IPS-18a (cell line): ENCODE measurements around the gene FAM83F.

Experiments
- H3K27ac ChIP-seq: one replicate; pipeline ENCODE4 v1.5.1; 2013; ENCODE audit warnings: low read length
- H3K27me3 ChIP-seq: one replicate; pipeline ENCODE4 v1.6.1; 2013; ENCODE audit warnings: mild to moderate bottlenecking, low read length; ENCODE audit not compliant: control insufficient read depth, insufficient read depth
- H3K36me3 ChIP-seq: one replicate; pipeline ENCODE4 v1.6.1; 2013; ENCODE audit warnings: low read depth, low read length; ENCODE audit not compliant: control insufficient read depth
- H3K4me1 ChIP-seq: one replicate; pipeline ENCODE4 v1.6.1; 2013; ENCODE audit warnings: low read depth, low read length; ENCODE audit not compliant: control insufficient read depth
- H3K4me3 ChIP-seq: one replicate; pipeline ENCODE4 v1.5.1; 2013; ENCODE audit warnings: low read length
- H3K9ac ChIP-seq: one replicate; pipeline ENCODE4 v1.6.1; 2013; ENCODE audit warnings: mild to moderate bottlenecking, low read length, moderate library complexity
- H3K9me3 ChIP-seq: one replicate; pipeline ENCODE4 v1.6.1; 2013; ENCODE audit warnings: low read depth, low read length; ENCODE audit not compliant: control insufficient read depth

The FAM83F gene

DNA sequence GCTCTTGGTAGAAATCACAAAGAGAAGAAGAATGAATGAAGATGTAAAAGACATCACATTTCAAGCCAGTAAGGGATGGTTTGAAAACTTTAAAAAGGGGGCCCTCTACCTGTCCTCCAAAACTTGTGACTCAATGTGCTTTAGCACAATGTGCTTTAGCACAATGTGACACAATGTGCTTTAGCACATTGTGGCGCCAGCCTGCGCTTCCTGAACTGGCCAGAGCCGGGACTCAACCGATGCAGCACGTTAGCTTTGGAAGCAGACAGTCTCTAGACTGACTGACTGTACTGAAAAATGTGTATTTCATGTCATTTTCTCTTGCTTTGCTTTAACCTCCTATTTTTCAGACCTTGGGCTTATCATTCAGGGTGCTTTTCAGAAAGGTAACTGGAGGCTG lies 63.5 kb downstream of the FAM83F start:
- peaks cover 31% of the 10 kb centered on the region for H3K4me1 ChIP-seq
- H3K9me3 ChIP-seq = no peaks in the 10 kb centered on the region
- no peaks in the 10 kb centered on the region for H3K27me3 ChIP-seq
- no peaks in the 10 kb centered on the region for H3K36me3 ChIP-seq
- no peak overlapping the region for H3K27ac ChIP-seq
- H3K9ac ChIP-seq = no peak overlapping the region
- H3K4me3 ChIP-seq = no peak overlapping the region

DNA sequence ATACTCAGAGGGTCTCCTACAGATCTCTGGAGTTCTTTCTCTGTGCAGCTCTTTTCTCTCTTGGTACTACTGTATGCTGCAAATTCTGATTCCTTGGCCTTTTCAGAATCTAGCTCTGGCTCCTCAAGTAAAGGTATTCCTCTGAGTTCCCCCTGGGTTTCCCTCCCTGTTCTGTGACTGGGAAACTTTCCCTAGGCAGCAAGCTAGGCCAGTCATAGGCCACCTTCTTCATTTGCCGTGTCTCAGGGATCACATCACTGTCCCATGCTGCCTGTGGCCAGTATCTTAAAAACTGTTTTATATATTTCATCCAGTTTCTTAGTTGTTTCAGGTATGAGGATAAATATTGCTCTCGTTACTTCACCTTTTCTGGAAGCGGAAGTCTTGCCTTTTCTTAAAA lies 71.2 kb downstream of the FAM83F start:
- no peaks in the 10 kb centered on the region for H3K9me3 ChIP-seq
- no peaks in the 10 kb centered on the region for H3K36me3 ChIP-seq
- H3K9ac ChIP-seq = no peak overlapping the region
- H3K4me3 ChIP-seq = no peak overlapping the region
- no peaks in the 10 kb centered on the region for H3K4me1 ChIP-seq
- no peaks in the 10 kb centered on the region for H3K27me3 ChIP-seq
- no peak overlapping the region for H3K27ac ChIP-seq

DNA sequence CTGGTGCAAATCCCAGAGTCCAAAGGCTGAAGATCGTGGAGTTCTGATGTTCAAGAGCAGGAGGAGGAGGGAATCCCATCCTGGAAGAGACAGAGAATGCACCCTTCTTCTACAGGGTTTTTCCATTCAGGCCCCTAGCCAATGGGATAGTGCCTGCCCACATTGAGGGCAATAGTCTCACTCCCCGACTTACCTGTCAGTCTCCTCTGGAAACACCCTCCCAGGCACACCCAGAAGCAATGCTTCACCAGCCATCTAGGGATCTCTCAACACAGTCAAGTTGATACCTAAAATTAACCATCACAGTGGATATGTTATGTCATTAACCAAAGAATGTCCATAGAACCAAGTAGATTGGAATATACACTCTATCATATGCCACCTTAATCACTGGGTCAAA lies 72.9 kb downstream of the FAM83F start:
- no peaks in the 10 kb centered on the region for H3K27me3 ChIP-seq
- H3K9me3 ChIP-seq = no peaks in the 10 kb centered on the region
- no peak overlapping the region for H3K27ac ChIP-seq
- H3K4me1 ChIP-seq = no peaks in the 10 kb centered on the region
- H3K9ac ChIP-seq = no peak overlapping the region
- no peak overlapping the region for H3K4me3 ChIP-seq
- H3K36me3 ChIP-seq = no peaks in the 10 kb centered on the region

DNA sequence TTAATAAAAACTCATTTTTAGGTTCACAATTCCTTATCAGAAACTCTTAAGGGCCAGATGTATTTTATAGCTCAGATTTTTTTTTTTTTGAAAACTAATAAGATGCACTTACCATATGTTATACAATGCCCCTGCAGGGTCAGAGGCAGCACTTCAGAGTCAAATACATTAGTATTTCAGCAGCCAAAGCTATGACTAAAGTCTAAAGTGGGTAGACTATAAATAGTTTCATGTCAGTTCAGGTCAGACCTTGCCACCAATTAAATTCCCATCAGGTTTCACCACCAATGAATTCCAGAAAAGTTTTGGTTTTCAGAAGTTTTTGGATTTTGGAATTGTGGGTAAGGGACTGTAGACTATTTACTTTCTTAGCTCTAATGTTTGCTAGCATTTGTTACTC lies 75.9 kb downstream of the FAM83F start:
- no peak overlapping the region for H3K27ac ChIP-seq
- H3K27me3 ChIP-seq = no peaks in the 10 kb centered on the region
- H3K36me3 ChIP-seq = no peaks in the 10 kb centered on the region
- H3K4me1 ChIP-seq = no peaks in the 10 kb centered on the region
- no peaks in the 10 kb centered on the region for H3K9me3 ChIP-seq
- H3K4me3 ChIP-seq = no peak overlapping the region
- H3K9ac ChIP-seq = no peak overlapping the region

DNA sequence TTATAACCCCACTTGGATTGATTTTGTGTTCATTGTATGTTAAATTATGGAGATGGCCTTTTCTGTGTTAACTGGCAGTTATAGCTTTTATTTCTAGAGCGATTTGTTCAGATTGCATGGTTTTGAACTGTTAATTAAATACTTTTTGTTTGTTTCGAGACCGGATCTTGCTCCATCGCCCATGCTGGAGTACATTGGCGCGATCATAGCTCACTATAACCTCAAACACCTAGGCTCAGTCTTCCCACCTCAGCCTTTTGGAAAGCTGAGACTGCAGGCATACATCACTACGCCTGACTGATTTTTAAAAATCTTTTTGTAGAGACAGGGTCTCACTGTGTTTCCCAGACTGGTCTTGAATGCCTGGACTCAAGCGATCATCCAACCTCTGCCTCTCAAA lies 77.0 kb downstream of the FAM83F start:
- no peaks in the 10 kb centered on the region for H3K9me3 ChIP-seq
- no peak overlapping the region for H3K9ac ChIP-seq
- no peaks in the 10 kb centered on the region for H3K36me3 ChIP-seq
- peaks cover under 1% of the 10 kb centered on the region for H3K4me1 ChIP-seq
- no peak overlapping the region for H3K27ac ChIP-seq
- H3K4me3 ChIP-seq = no peak overlapping the region
- H3K27me3 ChIP-seq = no peaks in the 10 kb centered on the region

DNA sequence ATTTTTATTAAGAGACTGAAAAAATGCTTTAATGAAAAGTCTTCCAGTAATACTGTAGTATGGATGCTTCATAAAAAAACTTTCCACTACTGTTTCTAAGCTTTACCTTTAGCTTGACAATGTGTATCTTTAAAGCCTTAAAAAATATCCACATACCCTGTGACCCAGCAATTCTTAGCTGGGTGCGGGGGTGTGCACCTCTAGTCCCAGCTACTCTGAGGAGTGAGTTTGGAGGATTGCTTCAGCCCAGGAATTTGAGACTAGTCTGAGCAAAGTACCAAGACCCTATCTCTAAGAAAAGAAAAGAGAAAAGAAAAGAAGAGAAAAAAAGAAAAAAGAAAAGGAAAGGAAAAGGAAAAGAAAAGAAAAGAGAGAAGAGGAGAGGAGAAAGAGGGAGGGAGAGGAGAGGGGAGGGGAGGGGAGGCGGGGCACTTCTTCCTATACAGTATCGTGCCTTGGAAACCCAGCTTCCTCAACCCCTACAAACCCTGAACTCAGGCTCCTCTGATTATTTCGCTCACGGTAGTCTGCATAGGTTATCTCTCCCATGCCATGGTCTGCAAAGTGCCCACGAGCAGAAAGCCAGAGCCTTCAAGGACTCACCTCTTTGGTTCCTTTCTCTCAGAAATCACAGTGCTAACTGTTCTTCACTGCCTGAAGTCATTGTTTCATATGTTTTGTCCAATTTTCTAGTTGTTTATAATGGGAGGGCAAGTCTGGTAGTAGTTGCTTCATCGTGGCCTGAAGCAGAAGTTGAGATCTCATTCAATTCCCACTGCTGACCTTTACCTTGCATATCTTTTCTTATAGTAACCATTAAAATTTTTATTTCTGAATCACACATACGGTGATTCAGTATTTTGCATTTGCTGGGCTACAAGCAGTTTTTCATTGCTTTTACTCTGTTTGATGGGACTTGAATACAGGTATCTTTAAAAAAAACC lies 82.2 kb downstream of the FAM83F start:
- H3K9ac ChIP-seq = no peak overlapping the region
- H3K27ac ChIP-seq = no peak overlapping the region
- no peaks in the 10 kb centered on the region for H3K27me3 ChIP-seq
- H3K4me1 ChIP-seq = peaks cover 11% of the 10 kb centered on the region
- no peaks in the 10 kb centered on the region for H3K36me3 ChIP-seq
- H3K4me3 ChIP-seq = no peak overlapping the region
- no peaks in the 10 kb centered on the region for H3K9me3 ChIP-seq

DNA sequence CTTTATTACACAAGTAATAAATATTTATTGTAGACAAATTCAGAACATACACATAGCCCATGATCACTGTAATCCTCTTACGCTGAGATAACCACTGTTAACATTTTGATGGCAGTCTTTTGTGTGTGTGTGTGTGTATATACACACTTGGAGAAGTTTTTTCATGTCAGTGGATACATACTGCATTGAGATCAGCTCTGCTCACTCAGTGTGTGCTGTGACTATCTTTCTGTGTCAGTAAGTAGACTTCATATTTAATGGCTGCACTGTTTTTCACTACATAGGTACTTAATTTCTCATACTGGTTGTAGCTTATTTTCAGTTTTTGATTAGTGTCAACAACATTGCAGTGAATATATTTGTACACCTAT lies 82.9 kb downstream of the FAM83F start:
- H3K9ac ChIP-seq = no peak overlapping the region
- no peak overlapping the region for H3K4me3 ChIP-seq
- no peak overlapping the region for H3K27ac ChIP-seq
- no peaks in the 10 kb centered on the region for H3K9me3 ChIP-seq
- peaks cover 11% of the 10 kb centered on the region for H3K4me1 ChIP-seq
- H3K27me3 ChIP-seq = no peaks in the 10 kb centered on the region
- H3K36me3 ChIP-seq = no peaks in the 10 kb centered on the region

DNA sequence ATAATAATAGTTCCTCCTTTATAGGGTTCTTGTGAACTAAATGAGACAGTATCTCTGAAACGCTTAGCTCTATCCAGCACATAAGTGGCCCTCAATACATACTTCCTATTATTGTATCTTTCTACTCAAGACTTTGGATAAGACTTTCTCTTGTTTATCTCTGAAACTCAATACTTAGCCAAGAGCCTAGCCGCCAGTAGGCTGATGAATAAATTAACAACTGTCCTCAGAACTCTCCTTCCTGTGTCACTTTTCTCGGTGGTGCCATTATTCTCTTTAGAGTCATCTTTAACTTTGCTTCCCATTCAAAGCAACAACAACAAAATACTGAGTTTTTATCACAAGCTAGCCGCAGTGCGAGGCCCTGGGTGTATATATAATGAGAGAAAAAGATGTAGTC lies 86.9 kb downstream of the FAM83F start:
- no peaks in the 10 kb centered on the region for H3K9me3 ChIP-seq
- no peak overlapping the region for H3K4me3 ChIP-seq
- no peaks in the 10 kb centered on the region for H3K27me3 ChIP-seq
- peaks cover 11% of the 10 kb centered on the region for H3K4me1 ChIP-seq
- H3K9ac ChIP-seq = no peak overlapping the region
- H3K27ac ChIP-seq = no peak overlapping the region
- no peaks in the 10 kb centered on the region for H3K36me3 ChIP-seq

DNA sequence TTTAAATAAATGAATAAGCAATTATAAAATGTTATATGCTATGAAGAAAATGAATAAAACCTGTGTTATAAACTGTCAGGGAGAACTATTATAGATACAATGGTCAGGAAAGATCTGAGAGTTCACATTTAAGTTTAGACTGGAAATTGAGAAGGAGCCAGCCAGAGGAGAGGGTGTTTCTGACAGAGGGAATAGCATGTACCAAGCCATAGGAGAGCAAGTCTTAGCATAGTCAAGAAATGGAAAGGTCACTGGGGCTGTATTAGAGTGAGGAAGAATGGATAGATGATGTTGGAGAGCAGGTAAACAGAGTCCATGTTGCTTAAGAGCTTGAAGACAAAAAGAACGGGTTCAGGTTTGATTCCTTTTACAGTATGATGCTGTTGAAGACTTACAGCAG lies 87.4 kb downstream of the FAM83F start:
- H3K27ac ChIP-seq = no peak overlapping the region
- no peak overlapping the region for H3K9ac ChIP-seq
- no peaks in the 10 kb centered on the region for H3K9me3 ChIP-seq
- no peaks in the 10 kb centered on the region for H3K36me3 ChIP-seq
- no peak overlapping the region for H3K4me3 ChIP-seq
- H3K27me3 ChIP-seq = no peaks in the 10 kb centered on the region
- H3K4me1 ChIP-seq = peaks cover 6% of the 10 kb centered on the region

DNA sequence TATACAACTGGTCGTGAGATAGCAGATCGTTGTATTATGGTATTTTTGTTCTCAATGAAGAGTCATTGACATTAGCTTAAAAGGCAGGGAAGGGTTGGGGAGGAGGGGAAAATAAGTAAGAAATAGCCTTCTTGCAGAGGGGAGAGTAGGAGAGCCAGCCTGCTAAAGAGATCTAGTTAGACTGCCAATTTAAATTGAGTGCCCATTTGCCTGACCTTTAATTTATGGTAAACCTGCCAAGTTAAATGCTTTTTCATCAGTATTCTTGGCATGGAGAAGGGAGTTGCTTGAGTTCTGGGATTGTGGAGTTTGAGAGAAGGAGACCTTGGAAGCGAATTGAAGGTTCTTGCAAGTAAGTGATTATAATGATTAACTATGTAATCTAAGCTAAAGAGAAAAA lies 89.0 kb downstream of the FAM83F start:
- peaks cover 5% of the 10 kb centered on the region for H3K4me1 ChIP-seq
- H3K36me3 ChIP-seq = no peaks in the 10 kb centered on the region
- H3K9ac ChIP-seq = no peak overlapping the region
- H3K4me3 ChIP-seq = no peak overlapping the region
- H3K27ac ChIP-seq = no peak overlapping the region
- no peaks in the 10 kb centered on the region for H3K9me3 ChIP-seq
- H3K27me3 ChIP-seq = no peaks in the 10 kb centered on the region

DNA sequence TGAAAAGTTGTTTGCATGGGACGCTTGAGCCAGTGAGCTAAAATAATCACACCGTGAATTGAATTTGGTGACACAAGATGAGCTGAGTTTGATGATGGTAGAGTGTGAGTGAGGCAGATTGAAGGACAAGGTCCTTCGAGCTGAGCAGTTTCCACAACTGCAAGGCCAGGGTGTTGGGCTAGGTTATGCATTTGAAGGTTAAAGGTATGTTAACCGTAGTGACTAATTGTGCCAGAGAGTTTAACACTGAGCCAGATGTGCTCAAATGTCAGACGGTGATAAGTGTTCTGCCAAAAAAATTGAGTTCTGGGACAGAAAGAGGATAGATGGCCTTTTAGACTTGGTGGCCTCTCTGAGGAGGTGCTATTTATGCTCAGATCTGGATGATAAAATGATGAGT lies 89.5 kb downstream of the FAM83F start:
- no peak overlapping the region for H3K27ac ChIP-seq
- no peaks in the 10 kb centered on the region for H3K36me3 ChIP-seq
- H3K4me1 ChIP-seq = peaks cover 5% of the 10 kb centered on the region
- H3K4me3 ChIP-seq = no peak overlapping the region
- no peaks in the 10 kb centered on the region for H3K9me3 ChIP-seq
- no peaks in the 10 kb centered on the region for H3K27me3 ChIP-seq
- no peak overlapping the region for H3K9ac ChIP-seq

DNA sequence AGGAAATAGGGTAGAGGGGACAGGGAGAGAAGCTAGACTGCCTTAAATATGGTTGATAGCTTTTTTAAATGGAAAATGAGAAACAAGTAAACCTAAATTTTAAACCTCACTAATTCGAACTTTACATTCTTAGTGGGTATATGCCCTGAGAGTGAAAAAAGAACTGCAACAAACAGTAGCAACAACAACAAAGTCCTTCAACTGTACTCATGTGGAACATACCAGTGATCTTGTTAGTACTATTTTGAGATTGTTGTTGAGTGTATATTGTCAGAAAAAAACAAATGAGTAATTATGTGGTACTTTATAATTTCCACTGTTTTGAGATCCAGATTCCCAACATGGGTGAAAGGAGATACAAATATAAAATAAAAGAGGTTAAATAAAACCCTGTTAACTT lies 94.1 kb downstream of the FAM83F start:
- H3K27me3 ChIP-seq = no peaks in the 10 kb centered on the region
- H3K4me1 ChIP-seq = no peaks in the 10 kb centered on the region
- H3K9ac ChIP-seq = no peak overlapping the region
- no peaks in the 10 kb centered on the region for H3K9me3 ChIP-seq
- H3K4me3 ChIP-seq = no peak overlapping the region
- no peak overlapping the region for H3K27ac ChIP-seq
- H3K36me3 ChIP-seq = no peaks in the 10 kb centered on the region
